Measurements from ENCODE around the gene MISP3. TPM values are rescaled to one million over a fixed set of nuclear protein-coding genes. Genes with fewer than 3 reads are reported as not detected.

Gene MISP3
- total RNA-seq, 1 donor from 2014 or later: 1.5 TPM

- no peak for DNase-seq (ENCODE audit: low read depth)
- Histone ChIP-seq H3K36me3 (ENCODE audit: control insufficient read depth, insufficient read depth, low read length) (no peaks in the 10 kb centered on the region), H3K27me3 (ENCODE audit: control insufficient read depth, insufficient read depth, low read length) (no peaks in the 10 kb centered on the region), H3K4me3 (ENCODE audit: low read depth, low read length) (no peak overlapping the region)
- TF ChIP-seq, protein P1, sequence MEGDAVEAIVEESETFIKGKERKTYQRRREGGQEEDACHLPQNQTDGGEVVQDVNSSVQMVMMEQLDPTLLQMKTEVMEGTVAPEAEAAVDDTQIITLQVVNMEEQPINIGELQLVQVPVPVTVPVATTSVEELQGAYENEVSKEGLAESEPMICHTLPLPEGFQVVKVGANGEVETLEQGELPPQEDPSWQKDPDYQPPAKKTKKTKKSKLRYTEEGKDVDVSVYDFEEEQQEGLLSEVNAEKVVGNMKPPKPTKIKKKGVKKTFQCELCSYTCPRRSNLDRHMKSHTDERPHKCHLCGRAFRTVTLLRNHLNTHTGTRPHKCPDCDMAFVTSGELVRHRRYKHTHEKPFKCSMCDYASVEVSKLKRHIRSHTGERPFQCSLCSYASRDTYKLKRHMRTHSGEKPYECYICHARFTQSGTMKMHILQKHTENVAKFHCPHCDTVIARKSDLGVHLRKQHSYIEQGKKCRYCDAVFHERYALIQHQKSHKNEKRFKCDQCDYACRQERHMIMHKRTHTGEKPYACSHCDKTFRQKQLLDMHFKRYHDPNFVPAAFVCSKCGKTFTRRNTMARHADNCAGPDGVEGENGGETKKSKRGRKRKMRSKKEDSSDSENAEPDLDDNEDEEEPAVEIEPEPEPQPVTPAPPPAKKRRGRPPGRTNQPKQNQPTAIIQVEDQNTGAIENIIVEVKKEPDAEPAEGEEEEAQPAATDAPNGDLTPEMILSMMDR (IDR thresholded peaks at IDR 0.05; ENCODE audit: insufficient read depth, low read length, poor library complexity, severe bottlenecking): no peak
Measured at GRCh38 chr19:14093117-14093823, 20.7 kb downstream of the MISP3 start.

DNA sequence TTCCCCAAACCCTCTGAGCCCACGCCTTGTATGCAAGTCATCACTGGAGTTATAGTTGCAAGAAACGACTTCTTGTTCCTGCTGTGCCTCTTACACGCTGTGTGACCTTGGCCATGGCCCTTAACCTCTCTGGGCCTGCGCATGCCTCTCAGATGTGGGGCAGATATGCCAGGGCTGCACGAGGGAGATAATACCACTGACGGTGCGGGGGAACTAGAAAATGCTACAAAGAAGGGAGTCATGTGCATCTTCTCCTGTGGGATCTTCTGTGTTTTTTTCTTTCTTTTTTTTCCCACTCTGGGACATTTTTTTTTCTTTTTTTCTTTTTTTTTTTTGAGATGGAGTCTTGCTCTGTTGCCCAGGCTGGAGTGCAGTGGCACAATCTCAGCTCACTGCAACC is 22.3 kb downstream of the MISP3 start:
- no peak for DNase-seq (ENCODE audit: low read depth)
- Histone ChIP-seq H3K27me3 (ENCODE audit: control insufficient read depth, insufficient read depth, low read length) (no peaks in the 10 kb centered on the region), H3K4me3 (ENCODE audit: low read depth, low read length) (no peak overlapping the region), H3K36me3 (ENCODE audit: control insufficient read depth, insufficient read depth, low read length) (no peaks in the 10 kb centered on the region)
- TF ChIP-seq, protein P1 (IDR thresholded peaks at IDR 0.05; ENCODE audit: insufficient read depth, low read length, poor library complexity, severe bottlenecking): no peak

DNA sequence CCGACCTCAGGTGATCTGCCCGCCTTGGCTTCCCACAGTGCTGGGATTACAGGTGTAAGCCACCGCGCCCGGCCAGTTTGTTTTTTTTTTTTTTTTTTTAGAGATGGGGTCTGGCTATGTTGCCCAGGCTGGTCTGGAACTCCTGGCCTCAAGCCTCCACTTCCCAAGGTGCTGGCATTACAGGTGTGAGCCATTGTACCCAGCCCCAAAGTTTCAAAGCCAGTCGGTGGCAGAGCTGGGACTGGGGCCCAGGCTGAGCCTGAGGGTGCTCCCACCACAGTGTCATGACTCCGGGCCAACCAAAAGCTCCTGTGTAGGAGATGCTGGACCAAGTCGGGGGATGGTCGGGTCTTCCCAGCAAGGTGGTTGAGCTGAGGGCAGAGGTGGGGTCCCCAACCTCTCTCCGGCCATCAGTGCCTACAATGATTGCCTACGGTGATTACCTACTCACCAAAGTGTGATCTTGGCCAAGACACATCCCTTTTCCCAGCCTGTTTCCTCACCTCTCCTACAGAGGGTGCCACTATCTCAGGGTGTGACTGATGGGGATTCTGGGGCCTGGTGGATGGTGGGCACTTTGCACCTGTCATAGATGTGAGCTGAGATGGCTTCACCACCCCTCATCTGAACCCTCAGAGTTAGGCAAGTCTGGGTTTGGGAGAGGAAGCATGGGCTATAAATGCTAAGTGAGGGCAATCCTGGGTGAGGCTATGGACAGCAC is 23.8 kb downstream of the MISP3 start:
- TF ChIP-seq, protein P1 (IDR thresholded peaks at IDR 0.05; ENCODE audit: insufficient read depth, low read length, poor library complexity, severe bottlenecking): peak; percentile 16
- no peak for DNase-seq (ENCODE audit: low read depth)
- no peak overlapping the region for H3K4me3 ChIP-seq (ENCODE audit: low read depth, low read length)
- H3K27me3 ChIP-seq (ENCODE audit: control insufficient read depth, insufficient read depth, low read length): no peaks in the 10 kb centered on the region
- H3K36me3 ChIP-seq (ENCODE audit: control insufficient read depth, insufficient read depth, low read length): peaks cover 2% of the 10 kb centered on the region

- TF ChIP-seq, protein P1 (IDR thresholded peaks at IDR 0.05; ENCODE audit: insufficient read depth, low read length, poor library complexity, severe bottlenecking): peak; percentile 6
- DNase-seq (ENCODE audit: low read depth): no peak
- Histone ChIP-seq H3K27me3 (ENCODE audit: control insufficient read depth, insufficient read depth, low read length) (no peaks in the 10 kb centered on the region), H3K4me3 (ENCODE audit: low read depth, low read length) (no peak overlapping the region), H3K36me3 (ENCODE audit: control insufficient read depth, insufficient read depth, low read length) (peaks cover 2% of the 10 kb centered on the region)
Measured at GRCh38 chr19:14097532-14098151, 25.1 kb downstream of the MISP3 start.

DNA sequence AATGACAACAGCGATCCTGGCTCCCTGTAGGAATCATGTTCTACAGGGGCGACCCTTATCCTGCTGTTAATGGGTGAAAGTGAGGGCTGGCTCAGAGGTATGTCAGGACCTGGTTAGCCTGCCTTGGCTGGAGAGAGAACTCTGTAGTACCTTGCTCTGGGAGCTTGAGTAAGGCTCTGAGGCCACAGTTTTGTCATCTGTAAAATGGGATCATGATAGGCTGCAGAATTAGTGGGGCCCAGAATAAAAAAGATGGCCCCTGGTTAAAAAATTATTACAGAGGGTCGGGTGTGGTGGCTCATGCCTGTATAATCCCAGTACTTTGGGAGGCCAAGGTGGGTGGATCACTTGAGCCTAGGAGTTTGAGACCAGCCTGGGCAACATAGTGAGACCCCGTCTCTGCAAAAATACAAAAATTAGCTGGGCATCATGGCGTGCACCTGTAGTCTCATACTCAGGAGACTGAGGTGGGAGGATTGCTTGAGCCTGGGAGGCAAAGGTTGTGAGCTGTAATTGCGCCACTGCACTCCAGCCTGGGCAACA is 28.5 kb downstream of the MISP3 start:
- Histone ChIP-seq H3K4me3 (ENCODE audit: low read depth, low read length) (no peak overlapping the region), H3K27me3 (ENCODE audit: control insufficient read depth, insufficient read depth, low read length) (no peaks in the 10 kb centered on the region), H3K36me3 (ENCODE audit: control insufficient read depth, insufficient read depth, low read length) (peaks cover 2% of the 10 kb centered on the region)
- DNase-seq (ENCODE audit: low read depth): no peak
- TF ChIP-seq, protein P1 (IDR thresholded peaks at IDR 0.05; ENCODE audit: insufficient read depth, low read length, poor library complexity, severe bottlenecking): no peak

Measured in kidney epithelial cell (primary cell).